Vagina (tissue), 2 donors: ENCODE data around the gene HOXB3.

Experiments used
- CTCF ChIP-seq, 3 experiments: fragments of 450-650 bp in 2 of 3; fragments of 200-600 bp in 1 of 3; sonication (generic) in 1 of 3; IDR thresholded peaks; one replicate each; pipeline ENCODE4 v1.5.1; 2017 to 2019; ENCODE audit warnings: antibody characterized with exemption in 3 of 3, mild to moderate bottlenecking in 2 of 3, moderate library complexity in 2 of 3
- POLR2A ChIP-seq, 2 donors: fragments of 450-650 bp; IDR thresholded peaks; one replicate each; pipeline ENCODE4 v1.6.1; 2017; ENCODE audit warnings: antibody characterized with exemption in 2 of 2, mild to moderate bottlenecking in 2 of 2, moderate library complexity in 2 of 2
- POLR2AphosphoS5 ChIP-seq, 2 donors: sonication (generic); formaldehyde crosslinking; IDR thresholded peaks; one replicate each; pipeline ENCODE4 v1.9.0; 2017; ENCODE audit warnings: antibody characterized with exemption in 2 of 2, mild to moderate bottlenecking in 2 of 2, low read depth in 1 of 2; ENCODE audit not compliant: insufficient read depth in 1 of 2

GRCh38 chr17:48502312-48502711, 87.7 kb downstream of the HOXB3 start:
- TF ChIP-seq POLR2A (IDR thresholded peaks at IDR 0.05) (no peak), POLR2AphosphoS5 (IDR thresholded peaks at IDR 0.05; ENCODE audit: insufficient read depth in 1 of 2, low read depth in 1 of 2) (no peak), CTCF (IDR thresholded peaks at IDR 0.05) (no peak)
